Measurements from ENCODE around the gene FTSJ1.
"Not testable (repeated sequence)": the region's sequence is repeated elsewhere in the genome, so short reads cannot be mapped to it uniquely, and the experiment has no call there.

FTSJ1 gene

GRCh38 chrX:48475774-48476577 lies at the start of gene FTSJ1:
TSS of gene FTSJ1 (plus strand) at chrX:48476199. CDS start at chrX:48478048, 1,849 bp downstream.
- peak; percentile 75 for DNase-seq

- not testable (repeated sequence) for DNase-seq
Measured at GRCh38 chrX:48427027-48427716, 48.8 kb upstream of the FTSJ1 start.

GRCh38 chrX:48429606-48430005 lies 46.4 kb upstream of the FTSJ1 start:
- DNase-seq: not testable (repeated sequence)

GRCh38 chrX:48430166-48430565 lies 45.8 kb upstream of the FTSJ1 start:
- not testable (repeated sequence) for DNase-seq

- not testable (repeated sequence) for DNase-seq
Measured at GRCh38 chrX:48433713-48434112, 42.3 kb upstream of the FTSJ1 start.

- DNase-seq: not testable (repeated sequence)
Measured at GRCh38 chrX:48447201-48447600, 28.8 kb upstream of the FTSJ1 start.

GRCh38 chrX:48450076-48450475 lies 25.9 kb upstream of the FTSJ1 start:
- DNase-seq: no peak

- DNase-seq: no peak
Measured at GRCh38 chrX:48451708-48452107, 24.3 kb upstream of the FTSJ1 start.

- no peak for DNase-seq
Measured at GRCh38 chrX:48456628-48457331, 19.2 kb upstream of the FTSJ1 start.

- DNase-seq: no peak
Measured at GRCh38 chrX:48458711-48459110, 17.3 kb upstream of the FTSJ1 start.

GRCh38 chrX:48459483-48459882 lies 16.5 kb upstream of the FTSJ1 start:
- no peak for DNase-seq

- no peak for DNase-seq
Measured at GRCh38 chrX:48460031-48460430, 16.0 kb upstream of the FTSJ1 start.

GRCh38 chrX:48460606-48461005 lies 15.4 kb upstream of the FTSJ1 start:
- no peak for DNase-seq

GRCh38 chrX:48461830-48462229 lies 14.2 kb upstream of the FTSJ1 start:
- DNase-seq: no peak

- DNase-seq: no peak
Measured at GRCh38 chrX:48465336-48465933, 10.6 kb upstream of the FTSJ1 start.

- DNase-seq: peak; percentile 24
Measured at GRCh38 chrX:48466696-48467095, 9.3 kb upstream of the FTSJ1 start.

- DNase-seq: no peak
Measured at GRCh38 chrX:48467281-48467761, 8.7 kb upstream of the FTSJ1 start.

- DNase-seq: peak; percentile 68
Measured at GRCh38 chrX:48468247-48468671, 7.7 kb upstream of the FTSJ1 start.

GRCh38 chrX:48468693-48469691 lies 7.0 kb upstream of the FTSJ1 start:
- DNase-seq: peak; percentile 53

GRCh38 chrX:48470110-48470832 lies 5.7 kb upstream of the FTSJ1 start, which contains the start of gene SLC38A5:
TSS of gene SLC38A5 (minus strand) at chrX:48470260. CDS start at chrX:48467924, 2,336 bp downstream.
- DNase-seq: no peak

- DNase-seq: no peak
Measured at GRCh38 chrX:48470833-48471118, 5.2 kb upstream of the FTSJ1 start.

Data from stimulated activated CD4-positive, alpha-beta T cell treated with anti-CD3 and anti-CD28 coated beads, Interleukin-12 subunit alpha, Interleukin-12 subunit beta, amount 100 ng/mL, for 4 hours (primary cell).